HUDEP-2 (cell line): ENCODE measurements around the gene CCK.
"Not testable (repeated sequence)": the region's sequence is repeated elsewhere in the genome, so short reads cannot be mapped to it uniquely, and the experiment has no call there.

Source experiments
- DNase-seq, 76 experiments: peaks; one replicate each; lab custom pipeline; 2025; ENCODE audit not compliant: unreplicated experiment in 76 of 76; lab: John Stamatoyannopoulos, UW

The CCK gene, protein sequence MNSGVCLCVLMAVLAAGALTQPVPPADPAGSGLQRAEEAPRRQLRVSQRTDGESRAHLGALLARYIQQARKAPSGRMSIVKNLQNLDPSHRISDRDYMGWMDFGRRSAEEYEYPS

DNA sequence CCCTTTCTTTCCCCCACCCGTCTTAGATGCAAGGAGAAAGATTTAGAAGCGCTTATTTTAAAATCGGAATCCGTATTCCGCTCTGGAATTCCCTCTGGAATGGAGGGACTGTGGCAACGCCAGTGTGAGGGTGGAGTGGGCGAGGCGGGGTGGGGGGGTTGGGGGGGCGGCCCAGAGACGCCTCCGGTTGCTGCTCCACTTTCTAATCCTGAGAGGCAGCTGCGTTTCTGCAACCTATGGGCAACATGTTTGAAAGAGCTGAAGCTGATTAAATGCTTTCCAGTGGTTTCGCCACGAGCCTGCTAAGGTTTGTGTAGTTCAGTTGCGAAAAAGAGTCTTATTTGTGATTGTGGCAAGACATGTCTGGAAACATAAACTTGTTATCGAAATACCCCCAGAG, at the start of gene CCK:
TSS of gene CCK (minus strand) at position 101 of the 400 bp plus-strand sequence. CDS start 2,555 bp downstream, outside the sequence.
- DNase-seq: no peak

GRCh38 chr3:42314411-42314810, 48.4 kb upstream of the CCK start:
- no peak for DNase-seq

DNA sequence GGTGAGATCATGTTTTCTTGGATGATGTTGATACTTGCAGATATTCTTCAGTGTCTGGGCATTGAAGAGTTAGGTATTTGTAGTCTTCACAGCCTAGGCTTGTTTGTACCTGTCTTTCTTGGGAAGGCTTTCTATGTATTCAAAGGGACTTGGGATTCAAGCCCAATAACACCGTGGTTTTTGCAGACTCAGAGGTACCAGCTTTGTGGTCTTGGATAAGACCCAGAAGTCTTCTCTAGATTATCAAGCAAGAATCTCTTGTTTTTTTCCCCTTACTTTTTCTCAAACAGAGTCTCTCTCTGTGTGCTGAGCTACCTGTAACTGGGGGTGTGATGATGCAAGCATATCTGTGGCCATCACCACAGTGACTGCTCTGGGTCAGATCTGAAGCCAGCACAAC, 42.7 kb upstream of the CCK start:
- no peak for DNase-seq

DNA sequence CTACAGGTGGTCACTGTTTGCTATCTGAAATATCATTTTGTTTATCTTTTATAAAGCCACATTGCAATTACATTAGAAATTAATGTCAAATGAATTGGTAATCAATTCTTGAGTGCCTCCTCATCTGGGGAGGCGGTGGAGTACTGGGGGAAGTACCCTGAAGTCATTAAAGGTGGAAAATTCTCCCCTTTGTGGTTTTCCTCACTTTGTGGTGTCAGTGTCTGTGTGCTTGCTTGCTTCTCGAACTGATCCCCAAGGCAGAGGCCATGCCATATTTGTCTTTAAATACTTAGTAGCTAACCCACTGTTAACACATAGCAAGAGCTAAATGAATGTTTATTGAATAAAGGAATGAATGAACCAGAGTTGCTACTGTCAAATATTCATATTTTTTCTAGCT, 40.5 kb upstream of the CCK start:
- no peak for DNase-seq

DNA sequence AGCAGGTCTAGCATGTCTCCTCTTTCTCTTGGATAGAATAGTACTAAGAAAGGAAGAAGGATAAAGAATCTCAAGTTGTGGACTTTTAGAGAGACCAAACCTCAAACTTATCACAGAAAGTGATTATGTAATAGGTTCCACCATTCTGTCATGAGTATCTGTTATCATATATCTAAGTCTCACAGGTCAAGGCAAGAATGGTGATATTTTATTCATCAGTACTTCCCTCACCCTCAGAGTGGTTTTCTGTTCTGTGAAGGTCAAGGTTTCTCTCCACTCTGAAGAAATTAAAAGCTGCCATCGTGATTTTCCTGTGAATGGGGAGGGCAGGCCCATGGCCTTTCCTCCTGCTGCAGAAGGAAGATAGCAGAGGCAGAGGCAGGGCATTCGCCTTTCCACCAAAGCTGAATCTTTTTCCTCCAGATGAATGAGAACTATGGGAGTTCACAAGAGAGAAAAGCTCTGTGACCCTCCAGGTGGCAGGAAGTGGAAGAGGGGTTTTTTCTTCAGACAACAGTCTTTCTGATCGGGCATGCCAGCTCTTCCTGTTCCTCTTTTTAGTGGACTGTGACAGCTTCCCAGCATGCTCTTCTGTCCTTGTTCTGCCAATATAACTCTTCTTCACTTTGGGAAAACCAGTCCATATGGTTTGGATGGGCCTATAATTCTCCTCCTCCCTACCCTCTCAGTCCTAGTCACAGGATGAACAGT, 37.1 kb upstream of the CCK start:
- no peak for DNase-seq

DNA sequence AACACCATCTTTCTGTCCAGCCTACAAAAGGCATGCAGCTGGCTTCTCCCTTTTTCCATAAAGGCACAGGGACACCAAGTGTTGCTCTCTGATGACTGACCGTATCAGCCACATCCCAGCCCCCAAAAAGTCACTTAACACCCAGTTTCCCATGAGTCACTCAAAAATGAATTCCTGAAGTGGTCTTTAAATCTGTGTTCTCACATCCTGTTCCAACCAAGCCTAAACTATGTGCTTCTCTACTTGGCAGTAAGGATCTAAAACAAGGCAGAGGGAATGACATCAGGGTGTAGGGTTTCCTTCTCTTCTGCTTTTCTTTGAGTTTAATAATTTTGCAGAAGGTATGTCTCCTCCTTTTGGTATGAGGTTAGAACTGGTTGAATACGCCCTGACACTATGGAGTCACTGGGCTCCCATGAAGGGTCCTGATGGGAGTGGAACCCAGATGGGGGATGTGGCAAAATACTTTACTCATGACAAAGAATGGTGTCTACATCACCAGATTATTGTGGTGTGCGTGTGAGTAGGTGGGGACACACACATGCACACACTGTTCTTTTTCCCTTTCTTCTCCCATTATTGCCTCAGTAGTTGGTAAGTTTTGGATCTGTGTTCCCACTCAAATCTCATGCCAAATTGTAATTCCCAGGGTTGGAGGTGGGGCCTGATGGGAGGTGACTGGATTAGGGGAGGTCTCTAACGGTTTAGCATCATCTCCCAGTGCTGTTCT, 35.6 kb upstream of the CCK start:
- no peak for DNase-seq

GRCh38 chr3:42300778-42301177, 34.8 kb upstream of the CCK start:
- DNase-seq: no peak

DNA sequence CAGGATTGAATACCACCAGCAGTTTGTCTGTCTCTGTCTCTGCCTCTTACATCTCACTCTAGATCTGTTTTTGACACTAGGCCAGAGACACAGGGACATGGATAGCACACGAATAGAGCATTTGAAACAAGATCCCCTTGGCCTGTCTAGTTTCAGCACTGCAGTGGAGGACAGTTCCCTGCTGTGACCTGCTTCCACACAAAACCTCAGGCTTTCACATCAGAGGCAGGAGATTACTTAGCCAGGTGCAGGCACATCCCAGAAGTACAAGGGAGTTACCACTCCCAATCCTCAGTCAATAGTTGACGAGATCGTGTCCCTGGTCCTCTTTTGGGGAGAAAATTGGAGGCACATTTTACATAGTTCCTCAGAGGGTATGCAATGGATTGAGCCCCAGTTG, 34.0 kb upstream of the CCK start:
- peak in 20 of 76 experiments; percentile 0 to 41 (median 4) for DNase-seq

DNA sequence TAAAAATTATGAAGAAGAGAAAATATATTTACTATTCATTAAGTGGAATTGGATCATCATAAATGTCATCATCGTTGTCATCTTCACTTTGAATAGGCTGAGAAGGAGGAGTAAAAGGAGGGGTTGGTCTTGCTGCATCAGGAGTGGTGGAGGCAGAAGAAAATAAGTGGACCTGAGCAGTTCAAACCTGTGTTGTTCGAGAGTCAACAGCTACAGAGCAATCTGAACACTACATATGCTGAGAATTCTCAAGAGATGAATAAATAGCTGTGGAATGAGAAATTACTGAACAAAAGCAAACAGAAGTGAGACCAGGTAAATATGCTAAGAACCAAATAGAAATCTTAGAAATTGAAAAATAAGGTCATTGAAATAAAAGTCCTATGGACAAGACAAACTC, 32.3 kb upstream of the CCK start:
- DNase-seq: no peak

- DNase-seq: no peak
Measured at GRCh38 chr3:42292009-42292408, 26.0 kb upstream of the CCK start.

- DNase-seq: no peak
Measured at GRCh38 chr3:42290966-42291714, 25.2 kb upstream of the CCK start.

- no peak for DNase-seq
Measured at GRCh38 chr3:42289026-42289425, 23.0 kb upstream of the CCK start.

GRCh38 chr3:42288385-42288784, 22.4 kb upstream of the CCK start:
- DNase-seq: no peak

DNA sequence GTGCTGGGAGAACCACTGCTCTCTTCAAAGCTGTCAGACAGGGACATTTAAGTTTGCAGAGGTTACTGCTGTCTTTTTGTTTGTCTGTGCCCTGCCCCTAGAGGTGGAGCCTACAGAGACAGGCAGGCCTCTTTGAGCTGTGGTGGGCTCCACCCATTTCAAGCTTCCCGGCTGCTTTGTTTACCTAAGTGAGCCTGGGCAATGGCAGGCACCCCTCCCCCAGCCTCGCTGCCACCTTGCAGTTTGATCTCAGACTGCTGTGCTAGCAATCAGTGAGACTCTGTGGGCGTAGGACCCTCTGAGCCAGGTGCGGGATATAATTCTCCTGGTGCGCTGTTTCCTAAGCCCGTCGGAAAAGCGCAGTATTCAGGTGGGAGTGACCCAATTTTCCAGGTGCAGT, 21.4 kb upstream of the CCK start:
- DNase-seq: not testable (repeated sequence)

DNA sequence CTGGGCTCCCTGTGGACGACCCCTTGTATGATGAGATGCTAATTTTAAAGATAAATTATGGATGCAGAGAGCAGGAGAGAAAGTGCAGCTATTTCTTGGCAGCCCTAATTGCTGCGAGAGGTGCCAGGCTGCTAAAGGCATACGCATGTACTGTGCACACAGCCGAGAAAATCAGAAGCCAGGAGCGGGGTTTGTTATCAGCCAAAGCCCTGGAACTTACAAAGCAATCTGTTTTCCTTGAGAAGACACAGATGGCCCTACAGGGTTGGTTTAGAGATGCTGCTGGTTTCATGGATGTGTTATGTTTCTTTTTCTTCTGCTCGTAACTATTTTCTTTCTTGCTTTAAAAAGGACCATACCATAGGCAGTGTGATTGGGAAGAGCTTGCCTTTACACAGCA, 11.7 kb upstream of the CCK start:
- DNase-seq: no peak

- DNase-seq: no peak
Measured at GRCh38 chr3:42276141-42277132, 10.5 kb upstream of the CCK start.

DNA sequence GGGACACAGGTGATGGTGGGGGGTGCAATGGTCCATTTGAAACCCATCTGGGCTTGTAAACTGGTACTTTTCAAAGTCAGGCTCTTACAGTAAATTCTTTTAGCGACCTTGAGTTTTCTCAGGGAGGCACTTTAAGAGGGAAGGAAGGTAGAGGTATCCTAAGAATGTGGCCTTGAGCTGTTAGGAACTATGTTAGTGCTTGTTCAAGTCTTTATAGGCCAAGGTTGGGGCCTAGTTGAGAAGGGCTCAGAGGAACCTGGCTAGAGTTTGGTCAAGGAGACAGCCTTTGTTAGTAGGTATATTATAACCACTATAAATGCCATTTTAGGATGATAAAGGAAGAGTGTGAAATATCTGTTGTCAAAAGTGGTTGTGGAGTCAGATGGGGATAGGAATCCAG, 9.2 kb upstream of the CCK start:
- no peak for DNase-seq

- no peak for DNase-seq
Measured at GRCh38 chr3:42274266-42274665, 8.3 kb upstream of the CCK start.

- DNase-seq: no peak
Measured at GRCh38 chr3:42273361-42273760, 7.4 kb upstream of the CCK start.

- DNase-seq: no peak
Measured at GRCh38 chr3:42271786-42272185, 5.8 kb upstream of the CCK start.
